ENCODE measurements around the gene ADCY5. TPM values are rescaled to one million over a fixed set of nuclear protein-coding genes. Genes with fewer than 3 reads are reported as not detected.

ADCY5 gene
- total RNA-seq, 1 donor from 2014 or later = 6.8 TPM

- Histone ChIP-seq H3K27ac (ENCODE audit: low read depth, low read length) (no peak overlapping the region), H3K4me3 (ENCODE audit: low read length in 3 of 3) (no peak overlapping the region), H3K4me1 (ENCODE audit: control insufficient read depth in 3 of 3, insufficient read depth in 3 of 3, low read length in 3 of 3) (no peaks in the 10 kb centered on the region), H3K9me3 (ENCODE audit: control insufficient read depth in 3 of 3, low read length in 3 of 3) (no peaks in the 10 kb centered on the region), H3K9ac (ENCODE audit: low read depth in 1 of 3, low read length in 3 of 3) (no peak overlapping the region), H3K27me3 (ENCODE audit: control insufficient read depth in 3 of 3, insufficient read depth in 3 of 3, low read length in 3 of 3) (peaks cover 0 to 7% (median 7%) of the 10 kb centered on the region in 3 donors), H3K36me3 (ENCODE audit: control insufficient read depth in 3 of 3, insufficient read depth in 3 of 3, low read length in 3 of 3) (no peaks in the 10 kb centered on the region)
These were observed 18.2 kb upstream of the ADCY5 start for GRCh38 chr3:123467046-123467445.

- Histone ChIP-seq H3K27me3 (ENCODE audit: control insufficient read depth in 3 of 3, insufficient read depth in 3 of 3, low read length in 3 of 3) (peaks cover 5 to 7% (median 5%) of the 10 kb centered on the region in 3 donors), H3K9me3 (ENCODE audit: control insufficient read depth in 3 of 3, low read length in 3 of 3) (no peaks in the 10 kb centered on the region), H3K36me3 (ENCODE audit: control insufficient read depth in 3 of 3, insufficient read depth in 3 of 3, low read length in 3 of 3) (no peaks in the 10 kb centered on the region), H3K9ac (ENCODE audit: low read depth in 1 of 3, low read length in 3 of 3) (no peak overlapping the region), H3K4me1 (ENCODE audit: control insufficient read depth in 3 of 3, insufficient read depth in 3 of 3, low read length in 3 of 3) (no peaks in the 10 kb centered on the region), H3K4me3 (ENCODE audit: low read length in 3 of 3) (no peak overlapping the region), H3K27ac (ENCODE audit: low read depth, low read length) (no peak overlapping the region)
These were observed 15.3 kb upstream of the ADCY5 start for GRCh38 chr3:123464211-123464610.

GRCh38 chr3:123459862-123460261 lies 11.0 kb upstream of the ADCY5 start:
- H3K27me3 ChIP-seq (ENCODE audit: control insufficient read depth in 3 of 3, insufficient read depth in 3 of 3, low read length in 3 of 3) = peaks cover 5 to 12% (median 10%) of the 10 kb centered on the region in 3 donors
- no peak overlapping the region for H3K27ac ChIP-seq (ENCODE audit: low read depth, low read length)
- H3K4me1 ChIP-seq (ENCODE audit: control insufficient read depth in 3 of 3, insufficient read depth in 3 of 3, low read length in 3 of 3) = no peaks in the 10 kb centered on the region
- no peaks in the 10 kb centered on the region for H3K9me3 ChIP-seq (ENCODE audit: control insufficient read depth in 3 of 3, low read length in 3 of 3)
- no peaks in the 10 kb centered on the region for H3K36me3 ChIP-seq (ENCODE audit: control insufficient read depth in 3 of 3, insufficient read depth in 3 of 3, low read length in 3 of 3)
- no peak overlapping the region for H3K9ac ChIP-seq (ENCODE audit: low read depth in 1 of 3, low read length in 3 of 3)
- H3K4me3 ChIP-seq (ENCODE audit: low read length in 3 of 3) = no peak overlapping the region

GRCh38 chr3:123458255-123458654 lies 9.4 kb upstream of the ADCY5 start:
- no peaks in the 10 kb centered on the region for H3K36me3 ChIP-seq (ENCODE audit: control insufficient read depth in 3 of 3, insufficient read depth in 3 of 3, low read length in 3 of 3)
- no peak overlapping the region for H3K27ac ChIP-seq (ENCODE audit: low read depth, low read length)
- H3K9me3 ChIP-seq (ENCODE audit: control insufficient read depth in 3 of 3, low read length in 3 of 3) = no peaks in the 10 kb centered on the region
- H3K4me1 ChIP-seq (ENCODE audit: control insufficient read depth in 3 of 3, insufficient read depth in 3 of 3, low read length in 3 of 3) = no peaks in the 10 kb centered on the region
- peaks cover 7 to 12% (median 9%) of the 10 kb centered on the region in 3 donors for H3K27me3 ChIP-seq (ENCODE audit: control insufficient read depth in 3 of 3, insufficient read depth in 3 of 3, low read length in 3 of 3)
- H3K9ac ChIP-seq (ENCODE audit: low read depth in 1 of 3, low read length in 3 of 3) = no peak overlapping the region
- H3K4me3 ChIP-seq (ENCODE audit: low read length in 3 of 3) = no peak overlapping the region

GRCh38 chr3:123457841-123458240 lies 9.0 kb upstream of the ADCY5 start:
- no peaks in the 10 kb centered on the region for H3K36me3 ChIP-seq (ENCODE audit: control insufficient read depth in 3 of 3, insufficient read depth in 3 of 3, low read length in 3 of 3)
- H3K27me3 ChIP-seq (ENCODE audit: control insufficient read depth in 3 of 3, insufficient read depth in 3 of 3, low read length in 3 of 3) = peaks cover 7 to 12% (median 9%) of the 10 kb centered on the region in 3 donors
- H3K27ac ChIP-seq (ENCODE audit: low read depth, low read length) = no peak overlapping the region

GRCh38 chr3:123453675-123454074 lies 4.8 kb upstream of the ADCY5 start:
- Histone ChIP-seq H3K36me3 (ENCODE audit: control insufficient read depth in 3 of 3, insufficient read depth in 3 of 3, low read length in 3 of 3) (no peaks in the 10 kb centered on the region), H3K4me3 (ENCODE audit: low read length in 3 of 3) (no peak overlapping the region), H3K27me3 (ENCODE audit: control insufficient read depth in 3 of 3, insufficient read depth in 3 of 3, low read length in 3 of 3) (peaks cover 12 to 24% (median 19%) of the 10 kb centered on the region in 3 donors), H3K4me1 (ENCODE audit: control insufficient read depth in 3 of 3, insufficient read depth in 3 of 3, low read length in 3 of 3) (peaks cover 0 to under 1% (median 0%) of the 10 kb centered on the region in 3 donors), H3K9me3 (ENCODE audit: control insufficient read depth in 3 of 3, low read length in 3 of 3) (no peaks in the 10 kb centered on the region), H3K9ac (ENCODE audit: low read depth in 1 of 3, low read length in 3 of 3) (no peak overlapping the region), H3K27ac (ENCODE audit: low read depth, low read length) (no peak overlapping the region)

More at GRCh38 chr3:123457841-123458240, 9.0 kb upstream of the ADCY5 start:
- Histone ChIP-seq H3K9ac (ENCODE audit: low read depth in 1 of 3, low read length in 3 of 3) (no peak overlapping the region), H3K9me3 (ENCODE audit: control insufficient read depth in 3 of 3, low read length in 3 of 3) (no peaks in the 10 kb centered on the region), H3K4me1 (ENCODE audit: control insufficient read depth in 3 of 3, insufficient read depth in 3 of 3, low read length in 3 of 3) (no peaks in the 10 kb centered on the region), H3K4me3 (ENCODE audit: low read length in 3 of 3) (no peak overlapping the region)

- Histone ChIP-seq H3K27ac (ENCODE audit: low read depth, low read length) (no peak overlapping the region), H3K27me3 (ENCODE audit: control insufficient read depth in 3 of 3, insufficient read depth in 3 of 3, low read length in 3 of 3) (peaks cover 28 to 40% (median 35%) of the 10 kb centered on the region in 3 donors)
These were observed 2.3 kb upstream of the ADCY5 start for GRCh38 chr3:123451186-123451585.

GRCh38 chr3:123449997-123450604 lies 1.2 kb upstream of the ADCY5 start:
- Histone ChIP-seq H3K9me3 (ENCODE audit: control insufficient read depth in 3 of 3, low read length in 3 of 3) (no peaks in the 10 kb centered on the region), H3K36me3 (ENCODE audit: control insufficient read depth in 3 of 3, insufficient read depth in 3 of 3, low read length in 3 of 3) (no peaks in the 10 kb centered on the region), H3K9ac (ENCODE audit: low read depth in 1 of 3, low read length in 3 of 3) (no peak overlapping the region), H3K27ac (ENCODE audit: low read depth, low read length) (no peak overlapping the region), H3K27me3 (ENCODE audit: control insufficient read depth in 3 of 3, insufficient read depth in 3 of 3, low read length in 3 of 3) (peaks cover 31 to 46% (median 35%) of the 10 kb centered on the region in 3 donors), H3K4me1 (ENCODE audit: control insufficient read depth in 3 of 3, insufficient read depth in 3 of 3, low read length in 3 of 3) (peaks cover 0 to 3% (median 0%) of the 10 kb centered on the region in 3 donors), H3K4me3 (ENCODE audit: low read length in 3 of 3) (peak overlapping the region in 2 of 3 donors; percentile 36 to 52)

More at GRCh38 chr3:123451186-123451585, 2.3 kb upstream of the ADCY5 start:
- H3K9me3 ChIP-seq (ENCODE audit: control insufficient read depth in 3 of 3, low read length in 3 of 3) = no peaks in the 10 kb centered on the region
- H3K4me1 ChIP-seq (ENCODE audit: control insufficient read depth in 3 of 3, insufficient read depth in 3 of 3, low read length in 3 of 3) = peaks cover 0 to 3% (median 0%) of the 10 kb centered on the region in 3 donors
- H3K4me3 ChIP-seq (ENCODE audit: low read length in 3 of 3) = no peak overlapping the region
- no peaks in the 10 kb centered on the region for H3K36me3 ChIP-seq (ENCODE audit: control insufficient read depth in 3 of 3, insufficient read depth in 3 of 3, low read length in 3 of 3)
- no peak overlapping the region for H3K9ac ChIP-seq (ENCODE audit: low read depth in 1 of 3, low read length in 3 of 3)

GRCh38 chr3:123449102-123449996 lies 459 bp upstream of the ADCY5 start:
- Histone ChIP-seq H3K27me3 (ENCODE audit: control insufficient read depth in 3 of 3, insufficient read depth in 3 of 3, low read length in 3 of 3) (peaks cover 31 to 46% (median 39%) of the 10 kb centered on the region in 3 donors), H3K9me3 (ENCODE audit: control insufficient read depth in 3 of 3, low read length in 3 of 3) (no peaks in the 10 kb centered on the region), H3K4me3 (ENCODE audit: low read length in 3 of 3) (peak overlapping the region; percentile 30 to 61 (median 57)), H3K9ac (ENCODE audit: low read depth in 1 of 3, low read length in 3 of 3) (peak overlapping the region in 1 of 3 donors; percentile 70), H3K36me3 (ENCODE audit: control insufficient read depth in 3 of 3, insufficient read depth in 3 of 3, low read length in 3 of 3) (no peaks in the 10 kb centered on the region), H3K27ac (ENCODE audit: low read depth, low read length) (no peak overlapping the region), H3K4me1 (ENCODE audit: control insufficient read depth in 3 of 3, insufficient read depth in 3 of 3, low read length in 3 of 3) (peaks cover 0 to 3% (median 0%) of the 10 kb centered on the region in 3 donors)

Data from skeletal muscle tissue (tissue), 4 donors.